CD14-positive monocyte (primary cell): ENCODE measurements around the gene PPP1CC. TPM values are rescaled to one million over a fixed set of nuclear protein-coding genes. Genes with fewer than 3 reads are reported as not detected.

ENCODE experiments used
- DNase-seq, 3 donors: peaks; one replicate each; pipeline ENCODE4 v3.0.0-alpha.2; 2011 to 2022
- H2AFZ ChIP-seq: 2 replicates; pipeline ENCODE4 v1.6.0; 2012; ENCODE audit warnings: mild to moderate bottlenecking, low read depth, low read length, inconsistent platforms; ENCODE audit not compliant: insufficient read depth, poor library complexity, severe bottlenecking
- H3K27ac ChIP-seq, 2 donors: 1 replicate in 1 of 2; 2 replicates in 1 of 2; pipeline ENCODE4 v1.5.1; 2012 to 2013; ENCODE audit warnings: low read length in 2 of 2, control low read depth in 1 of 2, inconsistent platforms in 1 of 2, low read depth in 1 of 2, mild to moderate bottlenecking in 1 of 2
- H3K27me3 ChIP-seq, 2 donors: one replicate each; pipeline versions ENCODE4 v1.6.0 to v1.6.1; 2011 to 2013; ENCODE audit warnings: low read length in 2 of 2; ENCODE audit not compliant: control insufficient read depth in 2 of 2, insufficient read depth in 2 of 2
- H3K36me3 ChIP-seq, 2 donors: replicated peaks in 1 of 2; 1 replicate in 1 of 2; 2 replicates in 1 of 2; pipeline versions ENCODE4 v1.5.1 to v1.6.1; 2012 to 2013; ENCODE audit warnings: low read length in 2 of 2, control low read depth in 1 of 2, inconsistent platforms in 1 of 2, mild to moderate bottlenecking in 1 of 2; ENCODE audit not compliant: insufficient read depth in 2 of 2, control insufficient read depth in 1 of 2
- H3K4me1 ChIP-seq, 2 donors: 1 replicate in 1 of 2; 2 replicates in 1 of 2; pipeline versions ENCODE4 v1.5.1 to v1.6.1; 2012 to 2013; ENCODE audit warnings: low read length in 2 of 2, control low read depth in 1 of 2, inconsistent platforms in 1 of 2, mild to moderate bottlenecking in 1 of 2, moderate library complexity in 1 of 2; ENCODE audit not compliant: insufficient read depth in 2 of 2, control insufficient read depth in 1 of 2
- H3K4me2 ChIP-seq: replicated peaks from 2 replicates; pipeline ENCODE3; 2012; ENCODE audit warnings: low read length, moderate library complexity, mild to moderate bottlenecking; ENCODE audit not compliant: poor library complexity, severe bottlenecking; ENCODE audit errors: extremely low read depth
- H3K4me3 ChIP-seq, 3 experiments: fragments of 200-600 bp in 1 of 3; sonication (generic) in 1 of 3; replicated peaks in 1 of 3; 1 replicate in 2 of 3; 2 replicates in 1 of 3; pipeline ENCODE4 v1.5.1; 2011 to 2013; ENCODE audit warnings: low read length in 3 of 3, mild to moderate bottlenecking in 3 of 3, control low read depth in 2 of 3, low read depth in 2 of 3, inconsistent platforms in 1 of 3, moderate library complexity in 1 of 3
- H3K79me2 ChIP-seq: 2 replicates; pipeline ENCODE4 v1.6.0; 2012; ENCODE audit warnings: mild to moderate bottlenecking, control low read depth, inconsistent platforms, low read length, moderate library complexity; ENCODE audit not compliant: insufficient read depth
- H3K9ac ChIP-seq: 2 replicates; pipeline ENCODE4 v1.6.0; 2017; ENCODE audit warnings: low read length, mild to moderate bottlenecking; ENCODE audit not compliant: insufficient read depth, poor library complexity, severe bottlenecking
- H3K9me3 ChIP-seq, 2 donors: replicated peaks in 1 of 2; 1 replicate in 1 of 2; 2 replicates in 1 of 2; pipeline versions ENCODE4 v1.5.1 to v1.6.1; 2012 to 2013; ENCODE audit warnings: low read length in 2 of 2, control low read depth in 1 of 2; ENCODE audit not compliant: control insufficient read depth in 1 of 2, insufficient read depth in 1 of 2
- H4K20me1 ChIP-seq: 2 replicates; pipeline ENCODE4 v1.6.0; 2012; ENCODE audit warnings: mild to moderate bottlenecking, low read length, control low read depth, moderate library complexity; ENCODE audit not compliant: insufficient read depth
- H3K27ac Mint-ChIP-seq, 7 donors: one replicate each; pipeline ENCODE4 v1.8.0; 2020; ENCODE audit warnings: mild to moderate bottlenecking in 7 of 7, mixed read lengths in 7 of 7, moderate library complexity in 6 of 7, inconsistent platforms in 2 of 7
- H3K27me3 Mint-ChIP-seq, 3 donors: one replicate each; pipeline ENCODE4 v1.8.0; 2021 to 2022; ENCODE audit warnings: low read depth in 3 of 3, mild to moderate bottlenecking in 3 of 3, mixed read lengths in 3 of 3, moderate library complexity in 3 of 3, inconsistent platforms in 1 of 3
- H3K36me3 Mint-ChIP-seq, 2 donors: one replicate each; pipeline ENCODE4 v1.8.0; 2020; ENCODE audit warnings: mixed read lengths in 2 of 2, inconsistent platforms in 1 of 2, mild to moderate bottlenecking in 1 of 2
- H3K4me1 Mint-ChIP-seq: one replicate; pipeline ENCODE4 v1.8.0; 2020; ENCODE audit warnings: mild to moderate bottlenecking, mixed read lengths
- H3K4me3 Mint-ChIP-seq, 2 donors: one replicate each; pipeline ENCODE4 v1.8.0; 2020; ENCODE audit warnings: mild to moderate bottlenecking in 2 of 2, mixed read lengths in 2 of 2, moderate library complexity in 1 of 2
- H3K9me3 Mint-ChIP-seq, 7 donors: one replicate each; pipeline ENCODE4 v1.8.0; 2020 to 2022; ENCODE audit warnings: mixed read lengths in 7 of 7, mild to moderate bottlenecking in 6 of 7, moderate library complexity in 6 of 7, inconsistent platforms in 2 of 7
- whole genome bisulfite sequencing: methylation state at CpG from one replicate; pipeline ENCODE4 v1.1.5; 2013; ENCODE audit warnings: missing lambda C conversion rate; ENCODE audit not compliant: insufficient coverage; 5-methylcytosine and 5-hydroxymethylcytosine counted together
- intact Hi-C, 2 donors: fragments of 100-400 bp; cut with micrococcal nuclease; formaldehyde crosslinking; loops; one replicate each; pipeline versions ENCODE4 v1.15.0 to v1.15.1; 2023
- polyA plus RNA-seq, 3 donors: library from polyadenylated mRNA; depleted of rRNA in 1 of 3; unstranded in 2 of 3; stranded (reverse) in 1 of 3; fragments of 300-500 nt in 2 of 3; fragments of >200 nt in 1 of 3; fragmentation: Illumina TruSeq in 2 of 3; gene quantifications; 1 replicate in 2 of 3; 2 replicates in 1 of 3; pipeline ENCODE4 v1.2.3, GENCODE V29; 2012 to 2021
- TF ChIP-seq, protein P1 (sequence below): fragments of 200-600 bp; IDR thresholded peaks from one replicate; pipeline ENCODE4 v1.8.0; 2022; ENCODE audit warnings: antibody characterized with exemption, mild to moderate bottlenecking

The PPP1CC gene
- polyA plus RNA-seq, 3 donors = 63.2 to 139 (median 128) TPM

DNA sequence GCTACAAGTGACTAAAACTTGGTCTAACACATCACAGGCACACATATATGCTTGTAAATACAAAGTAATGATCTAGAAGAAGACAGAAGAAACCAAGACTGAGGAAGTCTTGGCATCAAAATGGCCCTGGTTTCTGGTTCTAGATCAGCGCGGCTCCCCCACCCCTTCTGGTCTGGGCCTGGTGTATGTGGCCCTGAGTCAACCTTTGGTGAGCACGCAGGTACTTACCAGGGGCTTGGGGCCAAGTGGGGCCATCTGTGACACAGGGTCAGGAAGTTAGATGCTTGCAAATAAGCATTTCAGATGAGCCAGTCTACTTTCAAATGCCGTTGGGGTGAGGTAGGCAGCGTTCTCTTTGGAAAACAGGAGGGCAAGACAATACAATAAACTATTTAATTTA is 40.6 kb downstream of the PPP1CC start:
- Histone ChIP-seq H4K20me1 (no peaks in the 10 kb centered on the region), H2AFZ (no peak overlapping the region), H3K36me3 (no peaks in the 10 kb centered on the region), H3K4me3 (no peak overlapping the region), H3K27ac (no peak overlapping the region), H3K4me2 (no peak overlapping the region), H3K9ac (no peak overlapping the region), H3K27me3 (no peaks in the 10 kb centered on the region), H3K79me2 (peaks cover 6% of the 10 kb centered on the region), H3K9me3 (no peaks in the 10 kb centered on the region), H3K4me1 (peaks cover 25 to 29% of the 10 kb centered on the region in 2 donors)
- WGBS = 96% methylated on average over 3 of the region's 5 CpGs
- H3K27ac Mint-ChIP-seq = no peak overlapping the region
- intact Hi-C loops = no loop called here
- H3K4me3 Mint-ChIP-seq = no peak overlapping the region
- H3K9me3 Mint-ChIP-seq = peaks cover 0 to 3% (median 0%) of the 10 kb centered on the region in 7 donors
- H3K4me1 Mint-ChIP-seq = peaks cover 32% of the 10 kb centered on the region
- TF ChIP-seq, protein P1, sequence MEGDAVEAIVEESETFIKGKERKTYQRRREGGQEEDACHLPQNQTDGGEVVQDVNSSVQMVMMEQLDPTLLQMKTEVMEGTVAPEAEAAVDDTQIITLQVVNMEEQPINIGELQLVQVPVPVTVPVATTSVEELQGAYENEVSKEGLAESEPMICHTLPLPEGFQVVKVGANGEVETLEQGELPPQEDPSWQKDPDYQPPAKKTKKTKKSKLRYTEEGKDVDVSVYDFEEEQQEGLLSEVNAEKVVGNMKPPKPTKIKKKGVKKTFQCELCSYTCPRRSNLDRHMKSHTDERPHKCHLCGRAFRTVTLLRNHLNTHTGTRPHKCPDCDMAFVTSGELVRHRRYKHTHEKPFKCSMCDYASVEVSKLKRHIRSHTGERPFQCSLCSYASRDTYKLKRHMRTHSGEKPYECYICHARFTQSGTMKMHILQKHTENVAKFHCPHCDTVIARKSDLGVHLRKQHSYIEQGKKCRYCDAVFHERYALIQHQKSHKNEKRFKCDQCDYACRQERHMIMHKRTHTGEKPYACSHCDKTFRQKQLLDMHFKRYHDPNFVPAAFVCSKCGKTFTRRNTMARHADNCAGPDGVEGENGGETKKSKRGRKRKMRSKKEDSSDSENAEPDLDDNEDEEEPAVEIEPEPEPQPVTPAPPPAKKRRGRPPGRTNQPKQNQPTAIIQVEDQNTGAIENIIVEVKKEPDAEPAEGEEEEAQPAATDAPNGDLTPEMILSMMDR = no peak
- H3K27me3 Mint-ChIP-seq = peaks cover 0 to 3% (median 2%) of the 10 kb centered on the region in 3 donors
- no peak for DNase-seq
- no peaks in the 10 kb centered on the region for H3K36me3 Mint-ChIP-seq

DNA sequence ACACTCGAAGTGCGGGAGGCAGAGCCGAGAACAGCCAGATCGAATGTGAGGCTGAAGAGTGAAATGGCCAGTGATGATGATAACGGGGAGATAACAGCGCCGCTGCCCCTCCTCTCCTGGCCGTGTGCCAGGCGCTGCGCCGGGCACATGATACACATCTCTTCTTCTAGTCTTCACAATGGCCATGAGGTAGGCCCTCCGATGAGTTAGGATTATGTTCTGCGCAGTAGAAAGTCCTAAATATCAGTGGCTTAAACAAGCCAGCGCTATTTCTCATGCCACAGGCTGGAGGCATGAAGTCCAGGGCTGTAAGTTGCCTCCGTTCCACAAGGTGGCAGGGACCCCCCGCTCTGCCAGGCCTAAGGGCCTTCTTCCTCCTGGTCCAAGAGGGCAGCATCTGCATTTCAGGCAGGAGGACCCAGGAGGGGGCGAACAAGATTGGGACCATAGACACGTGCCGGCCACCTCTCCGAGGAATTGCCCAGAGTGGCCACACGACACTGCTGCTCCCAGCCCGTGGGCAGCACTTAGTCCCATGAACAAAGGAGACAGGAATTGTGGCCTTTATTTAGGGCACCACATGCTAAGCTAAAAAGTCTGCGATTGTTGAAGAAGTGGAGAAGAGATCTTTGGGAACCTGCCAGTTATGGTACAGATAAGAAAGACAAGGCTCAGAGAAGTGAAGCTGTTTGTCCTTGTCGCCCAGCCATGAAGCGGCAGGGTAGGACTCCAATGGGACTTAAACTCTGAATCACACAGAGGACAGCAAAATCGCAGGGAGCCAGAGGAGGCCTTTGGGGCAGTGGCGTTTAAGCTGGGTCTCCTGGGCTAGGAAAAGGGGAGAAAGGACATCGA is 42.9 kb downstream of the PPP1CC start:
- H3K4me3 Mint-ChIP-seq = no peak overlapping the region
- H3K27ac ChIP-seq = no peak overlapping the region
- no peak overlapping the region for H3K4me2 ChIP-seq
- no peaks in the 10 kb centered on the region for H3K36me3 ChIP-seq
- no peak overlapping the region for H3K9ac ChIP-seq
- H3K4me3 ChIP-seq = no peak overlapping the region
- TF ChIP-seq, protein P1 = no peak
- H3K79me2 ChIP-seq = peaks cover 17% of the 10 kb centered on the region
- peaks cover 0 to 3% of the 10 kb centered on the region in 2 donors for H3K36me3 Mint-ChIP-seq
- H3K9me3 Mint-ChIP-seq = peaks cover 0 to 3% (median 0%) of the 10 kb centered on the region in 7 donors
- 95% methylated on average over 22 of the region's 28 CpGs for WGBS
- no peak overlapping the region for H2AFZ ChIP-seq
- no peaks in the 10 kb centered on the region for H3K9me3 ChIP-seq
- intact Hi-C loops = loop anchor here in 1 of 2 donors (5.0 to 10.0 kb wide), 2 partner anchors 93 to 145 kb away; no protein-coding TSS in a partner anchor
- DNase-seq = no peak
- H3K27ac Mint-ChIP-seq = peak overlapping the region; percentile 9 to 93 (median 62)
- peaks cover 48% of the 10 kb centered on the region for H3K4me1 Mint-ChIP-seq
- no peaks in the 10 kb centered on the region for H3K27me3 ChIP-seq
- H4K20me1 ChIP-seq = no peaks in the 10 kb centered on the region
- peaks cover 47 to 49% of the 10 kb centered on the region in 2 donors for H3K4me1 ChIP-seq
- H3K27me3 Mint-ChIP-seq = peaks cover 0 to 3% (median 2%) of the 10 kb centered on the region in 3 donors
